ENCODE results near the gene ARMH3.
"Not testable (repeated sequence)": the region's sequence is repeated elsewhere in the genome, so short reads cannot be mapped to it uniquely, and the experiment has no call there.

DNA sequence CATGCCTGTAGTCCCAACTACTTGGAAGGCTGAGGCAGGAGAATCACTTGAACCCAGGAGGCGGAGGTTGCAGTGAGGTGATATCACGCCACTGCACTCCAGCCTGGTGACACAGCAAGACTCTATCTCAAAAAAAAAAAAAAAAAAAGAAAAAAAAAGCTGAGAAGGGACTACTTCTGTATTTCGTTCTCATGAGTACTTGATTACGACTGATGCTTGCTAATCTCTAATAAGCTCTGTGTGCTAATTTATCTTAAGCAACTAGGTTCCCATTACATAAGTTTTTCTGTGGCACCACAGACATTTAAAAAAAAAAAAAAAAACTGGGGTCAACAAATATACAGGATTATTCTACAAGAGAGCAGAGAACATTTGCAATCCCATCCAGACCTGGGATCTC is 48.9 kb downstream of the ARMH3 start:
- TF ChIP-seq, protein P1, sequence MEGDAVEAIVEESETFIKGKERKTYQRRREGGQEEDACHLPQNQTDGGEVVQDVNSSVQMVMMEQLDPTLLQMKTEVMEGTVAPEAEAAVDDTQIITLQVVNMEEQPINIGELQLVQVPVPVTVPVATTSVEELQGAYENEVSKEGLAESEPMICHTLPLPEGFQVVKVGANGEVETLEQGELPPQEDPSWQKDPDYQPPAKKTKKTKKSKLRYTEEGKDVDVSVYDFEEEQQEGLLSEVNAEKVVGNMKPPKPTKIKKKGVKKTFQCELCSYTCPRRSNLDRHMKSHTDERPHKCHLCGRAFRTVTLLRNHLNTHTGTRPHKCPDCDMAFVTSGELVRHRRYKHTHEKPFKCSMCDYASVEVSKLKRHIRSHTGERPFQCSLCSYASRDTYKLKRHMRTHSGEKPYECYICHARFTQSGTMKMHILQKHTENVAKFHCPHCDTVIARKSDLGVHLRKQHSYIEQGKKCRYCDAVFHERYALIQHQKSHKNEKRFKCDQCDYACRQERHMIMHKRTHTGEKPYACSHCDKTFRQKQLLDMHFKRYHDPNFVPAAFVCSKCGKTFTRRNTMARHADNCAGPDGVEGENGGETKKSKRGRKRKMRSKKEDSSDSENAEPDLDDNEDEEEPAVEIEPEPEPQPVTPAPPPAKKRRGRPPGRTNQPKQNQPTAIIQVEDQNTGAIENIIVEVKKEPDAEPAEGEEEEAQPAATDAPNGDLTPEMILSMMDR (IDR thresholded peaks at IDR 0.05; ENCODE audit: low read depth, low read length, poor library complexity, severe bottlenecking), result not testable (repeated sequence)
- TF ChIP-seq EZH2phosphoT487 (IDR thresholded peaks at IDR 0.05; ENCODE audit: borderline replicate concordance, low read length), result not testable (repeated sequence)

Measured in DOHH2 (cell line).